ENCODE data around the gene GPR108.
"Not testable (repeated sequence)": the region's sequence is repeated elsewhere in the genome, so short reads cannot be mapped to it uniquely, and the experiment has no call there.

The GPR108 gene

GRCh38 chr19:6751189-6751588 lies 13.8 kb upstream of the GPR108 start:
- no peak for DNase-seq (ENCODE audit: low spot score in 2 of 2)
- Histone ChIP-seq H3K27me3 (ENCODE audit: low read depth) (no peaks in the 10 kb centered on the region), H3K9me3 (no peaks in the 10 kb centered on the region), H3K4me3 (no peak overlapping the region), H3K36me3 (replicated peaks) (peaks cover 60% of the 10 kb centered on the region), H3K4me1 (peaks cover 9% of the 10 kb centered on the region)
- in situ Hi-C loops (cut with MboI; ENCODE audit: low sequenced_read_pairs), result no loop called here

- no peaks in the 10 kb centered on the region for H3K27me3 ChIP-seq (ENCODE audit: low read depth)
- no peak for DNase-seq (ENCODE audit: low spot score in 2 of 2)
- no peak overlapping the region for H3K4me3 ChIP-seq
- peaks cover 9% of the 10 kb centered on the region for H3K4me1 ChIP-seq
- in situ Hi-C loops (cut with MboI; ENCODE audit: low sequenced_read_pairs), result no loop called here
- H3K9me3 ChIP-seq, result no peaks in the 10 kb centered on the region
- peaks cover 69% of the 10 kb centered on the region for H3K36me3 ChIP-seq (replicated peaks)
Measured at GRCh38 chr19:6750062-6750461, 12.7 kb upstream of the GPR108 start.

GRCh38 chr19:6748543-6748942 lies 11.2 kb upstream of the GPR108 start:
- in situ Hi-C loops (cut with MboI; ENCODE audit: low sequenced_read_pairs); H3K4me3 ChIP-seq; H3K27me3 ChIP-seq (ENCODE audit: low read depth); H3K9me3 ChIP-seq; DNase-seq (ENCODE audit: low spot score in 2 of 2): not testable (repeated sequence)
- Histone ChIP-seq H3K36me3 (replicated peaks) (peaks cover 83% of the 10 kb centered on the region), H3K4me1 (peaks cover 19% of the 10 kb centered on the region)

GRCh38 chr19:6745965-6746364 lies 8.6 kb upstream of the GPR108 start:
- DNase-seq (ENCODE audit: low spot score in 2 of 2), result no peak
- Histone ChIP-seq H3K4me1 (peaks cover 15% of the 10 kb centered on the region), H3K27me3 (ENCODE audit: low read depth) (no peaks in the 10 kb centered on the region), H3K4me3 (no peak overlapping the region), H3K36me3 (replicated peaks) (peaks cover 88% of the 10 kb centered on the region), H3K9me3 (no peaks in the 10 kb centered on the region)
- in situ Hi-C loops (cut with MboI; ENCODE audit: low sequenced_read_pairs), result no loop called here

- H3K9me3 ChIP-seq, result no peaks in the 10 kb centered on the region
- H3K36me3 ChIP-seq (replicated peaks), result peaks cover 77% of the 10 kb centered on the region
- in situ Hi-C loops (cut with MboI; ENCODE audit: low sequenced_read_pairs), result no loop called here
- H3K4me3 ChIP-seq, result no peak overlapping the region
- peak; percentile 11 to 62 for DNase-seq (ENCODE audit: low spot score in 2 of 2)
- peaks cover 15% of the 10 kb centered on the region for H3K4me1 ChIP-seq
- no peaks in the 10 kb centered on the region for H3K27me3 ChIP-seq (ENCODE audit: low read depth)
Measured at GRCh38 chr19:6744381-6745301, 7.3 kb upstream of the GPR108 start.

- peaks cover 69% of the 10 kb centered on the region for H3K36me3 ChIP-seq (replicated peaks)
- H3K9me3 ChIP-seq, result no peaks in the 10 kb centered on the region
- H3K27me3 ChIP-seq (ENCODE audit: low read depth), result no peaks in the 10 kb centered on the region
- peak in 1 of 2 experiments; percentile 34 for DNase-seq (ENCODE audit: low spot score in 2 of 2)
- no peak overlapping the region for H3K4me3 ChIP-seq
- in situ Hi-C loops (cut with MboI; ENCODE audit: low sequenced_read_pairs), result no loop called here
- peaks cover 20% of the 10 kb centered on the region for H3K4me1 ChIP-seq
Measured at GRCh38 chr19:6743714-6744380, 6.5 kb upstream of the GPR108 start.

GRCh38 chr19:6743066-6743465 lies 5.7 kb upstream of the GPR108 start:
- H3K9me3 ChIP-seq, result no peaks in the 10 kb centered on the region
- H3K27me3 ChIP-seq (ENCODE audit: low read depth), result no peaks in the 10 kb centered on the region

GRCh38 chr19:6740589-6741343 lies 3.4 kb upstream of the GPR108 start:
- Histone ChIP-seq H3K4me3 (peak overlapping the region; percentile 90), H3K36me3 (replicated peaks) (peaks cover 40% of the 10 kb centered on the region), H3K4me1 (peaks cover 34% of the 10 kb centered on the region), H3K9me3 (no peaks in the 10 kb centered on the region), H3K27me3 (ENCODE audit: low read depth) (no peaks in the 10 kb centered on the region)
- in situ Hi-C loops (cut with MboI; ENCODE audit: low sequenced_read_pairs), result no loop called here
- DNase-seq (ENCODE audit: low spot score in 2 of 2), result peak; percentile 14 to 78

More at GRCh38 chr19:6743066-6743465, 5.7 kb upstream of the GPR108 start:
- H3K4me1 ChIP-seq, result peaks cover 28% of the 10 kb centered on the region
- H3K36me3 ChIP-seq (replicated peaks), result peaks cover 61% of the 10 kb centered on the region
- DNase-seq (ENCODE audit: low spot score in 2 of 2), result no peak
- H3K4me3 ChIP-seq, result no peak overlapping the region
- in situ Hi-C loops (cut with MboI; ENCODE audit: low sequenced_read_pairs), result no loop called here

- H3K4me3 ChIP-seq, result peak overlapping the region; percentile 90
- in situ Hi-C loops (cut with MboI; ENCODE audit: low sequenced_read_pairs), result loop anchor here (5.0 kb wide), 1 partner anchor 223 kb away; no protein-coding TSS in a partner anchor
- no peaks in the 10 kb centered on the region for H3K27me3 ChIP-seq (ENCODE audit: low read depth)
- H3K4me1 ChIP-seq, result peaks cover 35% of the 10 kb centered on the region
- no peaks in the 10 kb centered on the region for H3K9me3 ChIP-seq
- peak in 1 of 2 experiments; percentile 62 for DNase-seq (ENCODE audit: low spot score in 2 of 2)
- H3K36me3 ChIP-seq (replicated peaks), result peaks cover 34% of the 10 kb centered on the region
Measured at GRCh38 chr19:6739883-6740588, 2.7 kb upstream of the GPR108 start.

- in situ Hi-C loops (cut with MboI; ENCODE audit: low sequenced_read_pairs), result loop anchor here (5.0 kb wide), 1 partner anchor 222 kb away; no protein-coding TSS in a partner anchor
Measured at GRCh38 chr19:6739390-6739882, 2.1 kb upstream of the GPR108 start, which contains the start of gene TRIP10. TSS of gene TRIP10 (plus strand) at chr19:6739680. CDS start at chr19:6739762, 82 bp downstream.

GRCh38 chr19:6738787-6739389 lies 1.5 kb upstream of the GPR108 start:
- peak; percentile 91 to 93 for DNase-seq (ENCODE audit: low spot score in 2 of 2)
- peaks cover 25% of the 10 kb centered on the region for H3K4me1 ChIP-seq
- H3K36me3 ChIP-seq (replicated peaks), result peaks cover 23% of the 10 kb centered on the region
- in situ Hi-C loops (cut with MboI; ENCODE audit: low sequenced_read_pairs), result loop anchor here (5.0 kb wide), 1 partner anchor 222 kb away; no protein-coding TSS in a partner anchor
- H3K27me3 ChIP-seq (ENCODE audit: low read depth), result no peaks in the 10 kb centered on the region
- H3K9me3 ChIP-seq, result no peaks in the 10 kb centered on the region
- peak overlapping the region; percentile 26 for H3K4me3 ChIP-seq

More at GRCh38 chr19:6739390-6739882, 2.1 kb upstream of the GPR108 start, which contains the start of gene TRIP10:
- Histone ChIP-seq H3K27me3 (ENCODE audit: low read depth) (no peaks in the 10 kb centered on the region), H3K4me3 (peak within 1 kb of the TSS; percentile 90), H3K36me3 (replicated peaks) (peaks cover 29% of the 10 kb centered on the region), H3K4me1 (peaks cover 31% of the 10 kb centered on the region), H3K9me3 (no peaks in the 10 kb centered on the region)
- DNase-seq (ENCODE audit: low spot score in 2 of 2), result peak; percentile 76 to 90
